Renal cortical epithelial cell (primary cell): Measurements from ENCODE around the gene KIF13A. TPM values are rescaled to one million over a fixed set of nuclear protein-coding genes. Genes with fewer than 3 reads are reported as not detected.
"Not testable (repeated sequence)": the region's sequence is repeated elsewhere in the genome, so short reads cannot be mapped to it uniquely, and the experiment has no call there.

ENCODE experiments used
- DNase-seq: peaks from one replicate; pipeline ENCODE4 v3.0.0-alpha.2; 2011; ENCODE audit warnings: low read depth
- total RNA-seq: library from RNA; depleted of rRNA; stranded (reverse); fragments of >200 nt; gene quantifications from 2 replicates; pipeline ENCODE4 v1.2.3, GENCODE V29; 2014

Gene KIF13A
- 23.3 and 64.6 TPM in 2 replicates for total RNA-seq

- no peak for DNase-seq
Observed at GRCh38 chr6:17987447-17987696, at the start of gene KIF13A. KIF13A (minus strand) TSS chr6:17987635; CDS start chr6:17987463, 172 bp downstream.

- DNase-seq, result no peak
Observed at GRCh38 chr6:18036781-18037180, 49.3 kb upstream of the KIF13A start.

- DNase-seq, result no peak
Observed at GRCh38 chr6:18035330-18035854, 48.0 kb upstream of the KIF13A start.

GRCh38 chr6:18034798-18035202, 47.4 kb upstream of the KIF13A start:
- DNase-seq, result no peak

- no peak for DNase-seq
Observed at GRCh38 chr6:18031680-18032256, 44.3 kb upstream of the KIF13A start.

GRCh38 chr6:18031189-18031588, 43.8 kb upstream of the KIF13A start:
- no peak for DNase-seq

- no peak for DNase-seq
Observed at GRCh38 chr6:18028332-18028731, 40.9 kb upstream of the KIF13A start.

- DNase-seq, result peak; percentile 31
Observed at GRCh38 chr6:18025596-18025995, 38.2 kb upstream of the KIF13A start.

GRCh38 chr6:18024876-18025275, 37.4 kb upstream of the KIF13A start:
- DNase-seq, result no peak

GRCh38 chr6:18023891-18024290, 36.5 kb upstream of the KIF13A start:
- no peak for DNase-seq

GRCh38 chr6:18022398-18023231, 35.2 kb upstream of the KIF13A start:
- DNase-seq, result peak; percentile 80

GRCh38 chr6:18021166-18021850, 33.9 kb upstream of the KIF13A start:
- no peak for DNase-seq

- not testable (repeated sequence) for DNase-seq
Observed at GRCh38 chr6:18020545-18020944, 33.1 kb upstream of the KIF13A start.

GRCh38 chr6:18019539-18020534, 32.4 kb upstream of the KIF13A start:
- DNase-seq, result no peak

- DNase-seq, result not testable (repeated sequence)
Observed at GRCh38 chr6:18019133-18019532, 31.7 kb upstream of the KIF13A start.

- no peak for DNase-seq
Observed at GRCh38 chr6:18016698-18017097, 29.3 kb upstream of the KIF13A start.

GRCh38 chr6:18016133-18016532, 28.7 kb upstream of the KIF13A start:
- DNase-seq, result peak; percentile 90

GRCh38 chr6:18011287-18011686, 23.9 kb upstream of the KIF13A start:
- no peak for DNase-seq

- not testable (repeated sequence) for DNase-seq
Observed at GRCh38 chr6:18010540-18010939, 23.1 kb upstream of the KIF13A start.

GRCh38 chr6:18004256-18004985, 17.0 kb upstream of the KIF13A start:
- no peak for DNase-seq

GRCh38 chr6:17999425-17999824, 12.0 kb upstream of the KIF13A start:
- DNase-seq, result no peak
